HepG2 (cell line): ENCODE results near the gene SLC19A1. TPM values are rescaled to one million over a fixed set of nuclear protein-coding genes. Genes with fewer than 3 reads are reported as not detected.

Experiments used
- ATM ChIP-seq: fragments of 450-650 bp; IDR thresholded peaks from 2 replicates; pipeline ENCODE4 v1.7.1; 2017; ENCODE audit warnings: mild to moderate bottlenecking, borderline replicate concordance
- CEBPG ChIP-seq: IDR thresholded peaks from 2 replicates; pipeline ENCODE4 v1.6.1; 2016
- CERS6 ChIP-seq: sonication (generic); formaldehyde crosslinking; IDR thresholded peaks from 2 replicates; pipeline ENCODE4 v1.5.0; 2020; ENCODE audit warnings: missing genetic modification reagents
- DBP ChIP-seq: sonication (generic); formaldehyde crosslinking; IDR thresholded peaks from 2 replicates; pipeline ENCODE4 v1.4.0; 2020; ENCODE audit warnings: missing genetic modification reagents; ENCODE audit errors: not compliant biosample characterization
- FOXO1 ChIP-seq: sonication (generic); formaldehyde crosslinking; IDR thresholded peaks from 2 replicates; pipeline ENCODE4 v1.4.0; 2020; ENCODE audit warnings: missing genetic modification reagents
- HNRNPUL1 ChIP-seq: fragments of 200-400 bp; formaldehyde crosslinking; IDR thresholded peaks from 2 replicates; pipeline ENCODE4 v1.6.1; 2017; ENCODE audit warnings: low read depth, mild to moderate bottlenecking, low read length, moderate library complexity
- HOXA9 ChIP-seq: sonication (generic); formaldehyde crosslinking; IDR thresholded peaks from 2 replicates; pipeline ENCODE4 v1.8.1; 2022; ENCODE audit warnings: missing genetic modification reagents, mild to moderate bottlenecking, moderate library complexity, borderline replicate concordance
- ISX ChIP-seq: sonication (generic); formaldehyde crosslinking; conservative IDR thresholded peaks from 2 replicates; pipeline ENCODE4 v1.5.0; 2020; ENCODE audit warnings: missing genetic modification reagents
- MED1 ChIP-seq: sonication (generic); formaldehyde crosslinking; IDR thresholded peaks from 2 replicates; pipeline ENCODE4 v1.4.0; 2020; ENCODE audit warnings: missing genetic modification reagents
- NPAS2 ChIP-seq: sonication (generic); formaldehyde crosslinking; IDR thresholded peaks from 2 replicates; pipeline ENCODE4 v1.8.0; 2022; ENCODE audit warnings: mild to moderate bottlenecking, missing genetic modification reagents, borderline replicate concordance
- RXRA ChIP-seq: sonication (generic); formaldehyde crosslinking; IDR thresholded peaks from 2 replicates; pipeline ENCODE4 v1.5.1; 2020; ENCODE audit warnings: missing genetic modification reagents
- SOX13 ChIP-seq, 3 experiments: fragments of 450-650 bp in 1 of 3; sonication (generic) in 1 of 3; formaldehyde crosslinking in 1 of 3; IDR thresholded peaks in 2 of 3; conservative IDR thresholded peaks in 1 of 3; 2 replicates each; pipeline versions ENCODE4 v1.5.0 to v1.6.1; 2016 to 2020; ENCODE audit warnings: antibody characterized with exemption in 1 of 3, mild to moderate bottlenecking in 1 of 3, missing compliant biosample characterization in 1 of 3, missing genetic modification reagents in 1 of 3, moderate library complexity in 1 of 3
- SOX5 ChIP-seq: IDR thresholded peaks from 2 replicates; pipeline ENCODE4 v1.6.1; 2016; ENCODE audit warnings: borderline replicate concordance
- SYNCRIP ChIP-seq: fragments of 200-400 bp; formaldehyde crosslinking; IDR thresholded peaks from 2 replicates; pipeline ENCODE4 v1.6.1; 2018; ENCODE audit warnings: mild to moderate bottlenecking, low read depth, low read length; ENCODE audit not compliant: insufficient read depth
- ZBTB10 ChIP-seq: sonication (generic); formaldehyde crosslinking; IDR thresholded peaks from 2 replicates; pipeline ENCODE4 v1.4.0; 2020; ENCODE audit warnings: missing genetic modification reagents, borderline replicate concordance
- ZBTB14 ChIP-seq: sonication (generic); formaldehyde crosslinking; IDR thresholded peaks from 2 replicates; pipeline ENCODE4 v1.4.0; 2020; ENCODE audit warnings: missing genetic modification reagents
- ZBTB25 ChIP-seq: IDR thresholded peaks from 2 replicates; pipeline ENCODE4 v1.6.1; 2018; ENCODE audit warnings: missing genetic modification reagents
- ZBTB34 ChIP-seq: sonication (generic); formaldehyde crosslinking; IDR thresholded peaks from 2 replicates; pipeline ENCODE4 v1.8.0; 2022; ENCODE audit warnings: mild to moderate bottlenecking, missing genetic modification reagents
- ZNF615 ChIP-seq: sonication (generic); formaldehyde crosslinking; IDR thresholded peaks from 2 replicates; pipeline ENCODE4 v1.5.0; 2020; ENCODE audit warnings: mild to moderate bottlenecking, missing genetic modification reagents, borderline replicate concordance
- ZSCAN20 ChIP-seq: sonication (generic); formaldehyde crosslinking; IDR thresholded peaks from 2 replicates; pipeline ENCODE4 v1.4.0; 2020; ENCODE audit warnings: missing genetic modification reagents, mild to moderate bottlenecking, borderline replicate concordance
- polyA plus RNA-seq, 8 experiments: library from polyadenylated mRNA; depleted of rRNA in 3 of 8; stranded (reverse) in 7 of 8; unstranded in 1 of 8; fragments of >200 nt; fragmentation: Illumina TruSeq in 4 of 8; extraction: Trizol in 4 of 8; gene quantifications; 2 replicates each; pipeline versions ENCODE4 v1.2.1 to v1.2.3, GENCODE V29; 2011 to 2016; ENCODE audit warnings: low read depth in 4 of 8, missing spikeins in 1 of 8, mixed read lengths in 1 of 8; ENCODE audit not compliant: insufficient read depth in 1 of 8
- total RNA-seq, 5 experiments: library from RNA; depleted of rRNA; stranded (reverse); fragments of >200 nt; fragmentation: Illumina TruSeq; extraction: Trizol; gene quantifications; 2 replicates each; pipeline ENCODE4 v1.2.3, GENCODE V29; 2016; ENCODE audit warnings: low read depth in 1 of 5

SLC19A1 gene
- total and polyA plus RNA-seq, 2 of the 13 experiments (the other 11 are each of a cell fraction or from before 2014, with no cell fraction given) = 21.8 to 23.0 TPM

GRCh38 chr21:45528981-45529784, 13.1 kb downstream of the SLC19A1 start (continued):
- TF ChIP-seq ZBTB34 (CRISPR knock-in tag) (no peak), SOX5 (CRISPR knock-in tag) (peak; percentile 65), DBP (CRISPR knock-in tag) (no peak), ZBTB25 (CRISPR knock-in tag) (no peak), NPAS2 (no peak), SOX13 (IDR thresholded peaks at IDR 0.05) (no peak), SOX13 (CRISPR knock-in tag; conservative IDR thresholded peaks at IDR 0.05 in 1 of 2, IDR thresholded peaks at IDR 0.05 in 1 of 2) (peak in 1 of 2 experiments; percentile 25; a peak in 1 of 4 replicates), CEBPG (CRISPR knock-in tag) (no peak), CERS6 (CRISPR knock-in tag) (no peak), SYNCRIP (no peak), ZBTB10 (no peak), HOXA9 (CRISPR knock-in tag) (no peak; the same call in 1 of the 2 replicates), ZNF615 (CRISPR knock-in tag) (no peak), ATM (no peak), MED1 (CRISPR knock-in tag) (peak; percentile 80), ISX (CRISPR knock-in tag) (no peak), RXRA (no peak), ZBTB14 (CRISPR knock-in tag) (no peak), FOXO1 (CRISPR knock-in tag) (peak; percentile 30; the same call in 1 of the 2 replicates), ZSCAN20 (CRISPR knock-in tag) (no peak), HNRNPUL1 (no peak)
